Measurements from ENCODE around the gene LNPEP. TPM values are rescaled to one million over a fixed set of nuclear protein-coding genes. Genes with fewer than 3 reads are reported as not detected.
A peak's percentile ranks its signal among the peaks of the same experiment; 100 is the strongest.

LNPEP gene
- total RNA-seq, 1 experiment from 2014 or later, result 6.4 TPM

DNA sequence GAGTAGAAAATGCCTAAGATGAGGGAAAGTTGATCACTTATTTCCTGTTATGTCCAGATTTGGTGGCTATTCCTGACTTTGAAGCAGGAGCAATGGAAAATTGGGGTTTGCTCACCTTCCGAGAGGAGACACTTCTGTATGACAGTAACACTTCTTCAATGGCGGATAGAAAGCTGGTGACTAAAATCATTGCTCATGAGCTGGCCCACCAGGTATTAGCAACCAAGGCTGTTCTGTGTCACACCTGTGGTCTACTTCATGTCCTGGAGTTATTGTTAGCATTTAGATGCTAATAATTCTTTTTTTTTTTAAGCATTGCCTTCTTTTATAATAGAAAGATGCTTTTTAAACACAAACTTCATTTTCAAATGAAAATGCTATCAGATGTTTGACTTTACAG, 57.9 kb downstream of the LNPEP start (continued):
- TF ChIP-seq MXD4 (CRISPR knock-in tag; IDR thresholded peaks at IDR 0.05; ENCODE audit: borderline replicate concordance) (no peak), ZNF219 (CRISPR knock-in tag; IDR thresholded peaks at IDR 0.05; ENCODE audit: borderline replicate concordance) (no peak)

DNA sequence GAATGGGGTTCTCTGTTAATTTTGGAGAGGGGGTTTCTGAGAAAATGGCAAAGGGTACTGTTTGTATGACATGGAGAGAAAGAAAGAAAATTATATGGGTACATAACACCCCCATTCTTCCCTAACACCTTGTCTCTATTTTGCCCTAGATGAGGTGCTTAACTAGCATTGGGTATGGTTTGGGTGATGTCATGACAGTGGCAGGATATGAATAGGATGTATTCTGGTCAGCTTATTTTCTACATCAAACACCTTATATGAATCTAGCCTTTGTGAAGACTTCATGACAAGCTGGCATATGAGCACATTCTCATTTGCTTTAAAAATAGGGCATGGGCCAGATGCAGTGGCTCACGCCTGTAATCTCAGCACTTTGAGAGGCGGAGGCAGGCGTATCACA, 58.6 kb downstream of the LNPEP start:
- Mint-ChIP-seq H3K9me3 (peaks cover 9% of the 10 kb centered on the region), H3K36me3 (peaks cover 4% of the 10 kb centered on the region; the same call in 1 of the 2 replicates), H3K4me3 (no peak overlapping the region), H3K27me3 (ENCODE audit: low read depth) (no peaks in the 10 kb centered on the region), H3K4me1 (peaks cover 6% of the 10 kb centered on the region; the same call in 1 of the 2 replicates), H3K27ac (no peak overlapping the region)
- ATAC-seq, result no peak
- POLR2A ChIA-PET, result no interaction called here
- CTCF ChIA-PET, result no interaction called here
- TF ChIP-seq ZNF416 (CRISPR knock-in tag; IDR thresholded peaks at IDR 0.05) (no peak), IRF2 (CRISPR knock-in tag; IDR thresholded peaks at IDR 0.05; ENCODE audit: borderline replicate concordance, low read depth) (no peak)
- TF ChIP-seq, protein P1, sequence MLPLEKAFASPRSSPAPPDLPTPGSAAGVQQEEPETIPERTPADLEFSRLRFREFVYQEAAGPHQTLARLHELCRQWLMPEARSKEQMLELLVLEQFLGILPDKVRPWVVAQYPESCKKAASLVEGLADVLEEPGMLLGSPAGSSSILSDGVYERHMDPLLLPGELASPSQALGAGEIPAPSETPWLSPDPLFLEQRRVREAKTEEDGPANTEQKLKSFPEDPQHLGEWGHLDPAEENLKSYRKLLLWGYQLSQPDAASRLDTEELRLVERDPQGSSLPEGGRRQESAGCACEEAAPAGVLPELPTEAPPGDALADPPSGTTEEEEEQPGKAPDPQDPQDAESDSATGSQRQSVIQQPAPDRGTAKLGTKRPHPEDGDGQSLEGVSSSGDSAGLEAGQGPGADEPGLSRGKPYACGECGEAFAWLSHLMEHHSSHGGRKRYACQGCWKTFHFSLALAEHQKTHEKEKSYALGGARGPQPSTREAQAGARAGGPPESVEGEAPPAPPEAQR (CRISPR knock-in tag; IDR thresholded peaks at IDR 0.05), result no peak
- TF ChIP-seq, protein P2, sequence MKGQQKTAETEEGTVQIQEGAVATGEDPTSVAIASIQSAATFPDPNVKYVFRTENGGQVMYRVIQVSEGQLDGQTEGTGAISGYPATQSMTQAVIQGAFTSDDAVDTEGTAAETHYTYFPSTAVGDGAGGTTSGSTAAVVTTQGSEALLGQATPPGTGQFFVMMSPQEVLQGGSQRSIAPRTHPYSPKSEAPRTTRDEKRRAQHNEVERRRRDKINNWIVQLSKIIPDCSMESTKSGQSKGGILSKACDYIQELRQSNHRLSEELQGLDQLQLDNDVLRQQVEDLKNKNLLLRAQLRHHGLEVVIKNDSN (CRISPR knock-in tag; IDR thresholded peaks at IDR 0.05), result no peak
- TF ChIP-seq, protein P3, sequence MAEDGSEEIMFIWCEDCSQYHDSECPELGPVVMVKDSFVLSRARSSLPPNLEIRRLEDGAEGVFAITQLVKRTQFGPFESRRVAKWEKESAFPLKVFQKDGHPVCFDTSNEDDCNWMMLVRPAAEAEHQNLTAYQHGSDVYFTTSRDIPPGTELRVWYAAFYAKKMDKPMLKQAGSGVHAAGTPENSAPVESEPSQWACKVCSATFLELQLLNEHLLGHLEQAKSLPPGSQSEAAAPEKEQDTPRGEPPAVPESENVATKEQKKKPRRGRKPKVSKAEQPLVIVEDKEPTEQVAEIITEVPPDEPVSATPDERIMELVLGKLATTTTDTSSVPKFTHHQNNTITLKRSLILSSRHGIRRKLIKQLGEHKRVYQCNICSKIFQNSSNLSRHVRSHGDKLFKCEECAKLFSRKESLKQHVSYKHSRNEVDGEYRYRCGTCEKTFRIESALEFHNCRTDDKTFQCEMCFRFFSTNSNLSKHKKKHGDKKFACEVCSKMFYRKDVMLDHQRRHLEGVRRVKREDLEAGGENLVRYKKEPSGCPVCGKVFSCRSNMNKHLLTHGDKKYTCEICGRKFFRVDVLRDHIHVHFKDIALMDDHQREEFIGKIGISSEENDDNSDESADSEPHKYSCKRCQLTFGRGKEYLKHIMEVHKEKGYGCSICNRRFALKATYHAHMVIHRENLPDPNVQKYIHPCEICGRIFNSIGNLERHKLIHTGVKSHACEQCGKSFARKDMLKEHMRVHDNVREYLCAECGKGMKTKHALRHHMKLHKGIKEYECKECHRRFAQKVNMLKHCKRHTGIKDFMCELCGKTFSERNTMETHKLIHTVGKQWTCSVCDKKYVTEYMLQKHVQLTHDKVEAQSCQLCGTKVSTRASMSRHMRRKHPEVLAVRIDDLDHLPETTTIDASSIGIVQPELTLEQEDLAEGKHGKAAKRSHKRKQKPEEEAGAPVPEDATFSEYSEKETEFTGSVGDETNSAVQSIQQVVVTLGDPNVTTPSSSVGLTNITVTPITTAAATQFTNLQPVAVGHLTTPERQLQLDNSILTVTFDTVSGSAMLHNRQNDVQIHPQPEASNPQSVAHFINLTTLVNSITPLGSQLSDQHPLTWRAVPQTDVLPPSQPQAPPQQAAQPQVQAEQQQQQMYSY (CRISPR knock-in tag; IDR thresholded peaks at IDR 0.05), result no peak
- no peak for DNase-seq (ENCODE audit: low spot score)

DNA sequence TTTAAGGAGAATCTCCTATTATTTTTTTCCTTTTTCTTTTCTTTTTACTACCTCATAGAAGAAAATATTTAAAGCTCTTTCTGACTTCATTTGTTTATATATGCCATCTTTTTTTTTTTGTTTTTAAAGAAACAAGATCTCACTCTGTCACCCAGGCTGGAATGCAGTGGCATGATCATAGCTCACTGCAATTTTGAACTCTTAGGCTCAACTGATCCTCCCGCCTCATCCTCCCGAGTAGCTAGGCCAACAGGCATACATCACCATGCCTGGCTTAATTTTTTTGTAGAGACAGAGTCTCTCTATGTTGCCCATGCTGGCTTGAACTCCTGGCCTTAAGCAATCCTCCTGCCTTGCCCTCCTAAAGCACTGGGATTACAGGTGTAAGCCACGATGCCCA, 59.5 kb downstream of the LNPEP start:
- DNase-seq (ENCODE audit: low spot score) (no peak), ATAC-seq (no peak)
- H3K4me3 Mint-ChIP-seq, result no peak overlapping the region
- H3K27me3 Mint-ChIP-seq (ENCODE audit: low read depth), result no peaks in the 10 kb centered on the region
- peak overlapping the region; percentile 37; the same call in 1 of the 2 replicates for H3K27ac Mint-ChIP-seq
- CTCF ChIA-PET, result interaction anchor here (0.7 kb wide), 1 partner anchor 147 kb away, joined by 4 read pairs; the partner anchor contains the start of gene LIX1
- H3K36me3 Mint-ChIP-seq, result peaks cover 4% of the 10 kb centered on the region; the same call in 1 of the 2 replicates
- H3K9me3 Mint-ChIP-seq, result peaks cover 9% of the 10 kb centered on the region
- POLR2A ChIA-PET, result no interaction called here
- peaks cover 6% of the 10 kb centered on the region; the same call in 1 of the 2 replicates for H3K4me1 Mint-ChIP-seq
- no peak for TF ChIP-seq PRRX2 (CRISPR knock-in tag; IDR thresholded peaks at IDR 0.05)
- TF ChIP-seq, protein P4, sequence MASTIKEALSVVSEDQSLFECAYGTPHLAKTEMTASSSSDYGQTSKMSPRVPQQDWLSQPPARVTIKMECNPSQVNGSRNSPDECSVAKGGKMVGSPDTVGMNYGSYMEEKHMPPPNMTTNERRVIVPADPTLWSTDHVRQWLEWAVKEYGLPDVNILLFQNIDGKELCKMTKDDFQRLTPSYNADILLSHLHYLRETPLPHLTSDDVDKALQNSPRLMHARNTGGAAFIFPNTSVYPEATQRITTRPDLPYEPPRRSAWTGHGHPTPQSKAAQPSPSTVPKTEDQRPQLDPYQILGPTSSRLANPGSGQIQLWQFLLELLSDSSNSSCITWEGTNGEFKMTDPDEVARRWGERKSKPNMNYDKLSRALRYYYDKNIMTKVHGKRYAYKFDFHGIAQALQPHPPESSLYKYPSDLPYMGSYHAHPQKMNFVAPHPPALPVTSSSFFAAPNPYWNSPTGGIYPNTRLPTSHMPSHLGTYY (CRISPR knock-in tag; IDR thresholded peaks at IDR 0.05), result no peak
- no peak for TF ChIP-seq ESRRA (CRISPR knock-in tag; IDR thresholded peaks at IDR 0.05; ENCODE audit: borderline replicate concordance)
- TF ChIP-seq TEAD1 (CRISPR knock-in tag; IDR thresholded peaks at IDR 0.05), result no peak
- TF ChIP-seq, protein P5, sequence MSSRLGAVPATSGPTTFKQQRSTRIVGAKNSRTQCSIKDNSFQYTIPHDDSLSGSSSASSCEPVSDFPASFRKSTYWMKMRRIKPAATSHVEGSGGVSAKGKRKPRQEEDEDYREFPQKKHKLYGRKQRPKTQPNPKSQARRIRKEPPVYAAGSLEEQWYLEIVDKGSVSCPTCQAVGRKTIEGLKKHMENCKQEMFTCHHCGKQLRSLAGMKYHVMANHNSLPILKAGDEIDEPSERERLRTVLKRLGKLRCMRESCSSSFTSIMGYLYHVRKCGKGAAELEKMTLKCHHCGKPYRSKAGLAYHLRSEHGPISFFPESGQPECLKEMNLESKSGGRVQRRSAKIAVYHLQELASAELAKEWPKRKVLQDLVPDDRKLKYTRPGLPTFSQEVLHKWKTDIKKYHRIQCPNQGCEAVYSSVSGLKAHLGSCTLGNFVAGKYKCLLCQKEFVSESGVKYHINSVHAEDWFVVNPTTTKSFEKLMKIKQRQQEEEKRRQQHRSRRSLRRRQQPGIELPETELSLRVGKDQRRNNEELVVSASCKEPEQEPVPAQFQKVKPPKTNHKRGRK (CRISPR knock-in tag; IDR thresholded peaks at IDR 0.05; ENCODE audit: borderline replicate concordance), result no peak
- TF ChIP-seq, protein P6, sequence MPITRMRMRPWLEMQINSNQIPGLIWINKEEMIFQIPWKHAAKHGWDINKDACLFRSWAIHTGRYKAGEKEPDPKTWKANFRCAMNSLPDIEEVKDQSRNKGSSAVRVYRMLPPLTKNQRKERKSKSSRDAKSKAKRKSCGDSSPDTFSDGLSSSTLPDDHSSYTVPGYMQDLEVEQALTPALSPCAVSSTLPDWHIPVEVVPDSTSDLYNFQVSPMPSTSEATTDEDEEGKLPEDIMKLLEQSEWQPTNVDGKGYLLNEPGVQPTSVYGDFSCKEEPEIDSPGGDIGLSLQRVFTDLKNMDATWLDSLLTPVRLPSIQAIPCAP (CRISPR knock-in tag; IDR thresholded peaks at IDR 0.05), result no peak
- no peak for TF ChIP-seq ZNF416 (CRISPR knock-in tag; IDR thresholded peaks at IDR 0.05)

Data from WTC11 (cell line).